ENCODE measurements around the gene DNLZ.
"Not testable (repeated sequence)": the region's sequence is repeated elsewhere in the genome, so short reads cannot be mapped to it uniquely, and the experiment has no call there.

The DNLZ gene

DNA sequence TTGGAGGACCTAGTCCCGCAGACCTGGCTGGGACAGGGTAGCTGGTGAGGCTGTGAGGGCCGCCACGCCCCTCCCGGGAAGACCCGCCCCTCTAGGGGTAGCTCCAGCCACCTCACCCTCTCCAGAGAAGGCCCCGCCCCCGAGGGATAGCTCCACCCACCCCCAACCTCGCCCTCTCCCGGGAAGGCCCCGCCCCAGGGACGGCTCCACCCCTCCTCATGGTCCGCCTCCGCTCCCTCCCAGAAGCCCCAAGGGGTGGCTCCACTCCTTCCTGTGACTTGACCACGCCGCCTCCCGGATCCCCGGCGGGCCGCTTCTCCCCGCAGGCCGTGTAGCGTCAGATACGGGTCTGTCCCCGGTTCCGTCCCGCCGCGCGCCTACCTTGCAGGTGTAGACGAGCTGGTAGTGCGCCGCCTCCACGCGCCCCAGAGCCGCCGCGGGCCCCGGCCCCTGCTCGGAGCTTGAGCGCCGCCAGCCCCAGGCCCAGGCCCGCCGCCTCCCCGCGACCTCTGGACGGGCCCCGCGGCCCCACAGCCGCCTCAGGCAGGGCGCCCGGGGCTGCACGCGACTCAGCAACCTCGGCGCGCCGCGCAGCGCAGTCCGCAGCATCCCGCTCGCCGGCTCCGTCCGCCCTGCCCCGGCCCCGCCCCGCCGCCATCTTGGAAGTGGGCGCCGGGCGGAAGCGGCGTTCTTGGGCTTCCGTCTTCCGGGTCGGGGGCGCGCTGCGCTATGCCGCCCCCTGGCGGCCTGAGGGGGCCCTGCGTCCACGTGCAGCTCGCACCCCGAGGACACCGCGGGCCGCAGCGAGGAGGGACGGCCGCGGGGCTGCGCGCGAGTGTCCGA, at the start of gene DNLZ:
TSS of gene DNLZ (minus strand) at position 639 of the 843 bp plus-strand sequence. CDS start at position 609, 30 bp downstream.
- peak; percentile 94 for DNase-seq (ENCODE audit: low spot score)

GRCh38 chr9:136412962-136413361, 49.4 kb upstream of the DNLZ start:
- DNase-seq (ENCODE audit: low spot score) = no peak

DNA sequence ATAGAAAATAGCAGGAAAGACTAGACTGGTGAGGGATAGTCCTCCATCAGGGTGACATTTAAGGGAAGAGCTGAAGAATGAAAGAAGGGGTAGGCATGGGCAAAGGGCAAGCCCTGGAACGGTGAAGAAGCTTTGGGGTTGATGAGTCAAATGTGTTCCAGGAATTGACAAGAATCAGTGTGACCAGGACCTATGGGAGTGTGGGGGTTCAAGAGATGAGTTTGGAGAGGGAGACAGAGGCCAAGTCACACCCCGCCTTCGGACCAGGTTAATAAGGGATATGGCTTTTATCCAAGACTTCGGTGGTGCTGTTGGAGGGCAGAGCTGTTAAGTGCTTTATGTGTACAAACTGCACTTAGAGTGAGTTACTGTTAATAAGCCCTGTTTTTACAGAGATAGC, 47.8 kb upstream of the DNLZ start:
- no peak for DNase-seq (ENCODE audit: low spot score)

DNA sequence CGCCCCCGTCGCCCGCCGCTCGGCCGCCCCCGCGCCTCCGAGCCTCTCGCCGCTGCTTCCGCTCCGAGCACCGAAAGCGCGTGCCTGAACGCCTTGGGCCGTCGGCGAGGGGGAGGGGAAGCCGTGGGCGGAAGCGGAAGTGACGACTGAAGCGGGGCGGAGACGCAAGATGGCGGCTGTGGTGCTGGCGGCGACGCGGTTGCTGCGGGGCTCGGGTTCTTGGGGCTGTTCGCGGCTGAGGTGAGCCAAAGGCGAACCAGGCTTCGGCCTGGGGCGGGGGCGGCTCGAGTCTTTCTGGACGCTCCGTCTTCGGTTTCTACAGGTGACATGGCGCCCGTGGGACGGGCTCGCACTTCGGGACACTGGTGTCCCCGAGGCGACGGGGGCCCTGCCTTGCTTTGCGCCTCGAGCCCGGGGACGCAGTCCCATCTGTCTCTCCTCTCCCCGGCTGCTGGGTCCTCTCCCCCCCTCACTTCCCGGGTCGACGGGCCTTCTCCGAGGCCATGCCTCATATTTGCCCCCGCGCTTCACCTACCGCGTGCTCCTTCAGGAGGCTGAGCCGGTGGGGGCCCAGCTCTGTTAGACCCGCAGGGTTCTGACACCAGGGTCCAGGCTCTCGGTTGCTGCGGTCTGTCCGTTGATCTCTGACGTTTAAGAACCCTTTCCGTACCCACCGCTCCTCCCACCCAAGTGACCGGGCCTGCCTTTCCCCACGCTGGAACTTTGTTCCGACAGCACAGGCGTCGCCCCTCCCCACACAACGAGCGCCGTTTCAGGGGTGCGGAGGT, 47.1 kb upstream of the DNLZ start, which contains the start of the genes ENTR1 and PMPCA:
TSS of gene ENTR1 (minus strand) at position 115 of the 788 bp plus-strand sequence. CDS start 217 bp downstream, outside the sequence.
TSS of gene PMPCA (plus strand) at position 159 of the 788 bp plus-strand sequence. CDS start at position 170, 11 bp downstream.
- DNase-seq (ENCODE audit: low spot score) = peak; percentile 89

DNA sequence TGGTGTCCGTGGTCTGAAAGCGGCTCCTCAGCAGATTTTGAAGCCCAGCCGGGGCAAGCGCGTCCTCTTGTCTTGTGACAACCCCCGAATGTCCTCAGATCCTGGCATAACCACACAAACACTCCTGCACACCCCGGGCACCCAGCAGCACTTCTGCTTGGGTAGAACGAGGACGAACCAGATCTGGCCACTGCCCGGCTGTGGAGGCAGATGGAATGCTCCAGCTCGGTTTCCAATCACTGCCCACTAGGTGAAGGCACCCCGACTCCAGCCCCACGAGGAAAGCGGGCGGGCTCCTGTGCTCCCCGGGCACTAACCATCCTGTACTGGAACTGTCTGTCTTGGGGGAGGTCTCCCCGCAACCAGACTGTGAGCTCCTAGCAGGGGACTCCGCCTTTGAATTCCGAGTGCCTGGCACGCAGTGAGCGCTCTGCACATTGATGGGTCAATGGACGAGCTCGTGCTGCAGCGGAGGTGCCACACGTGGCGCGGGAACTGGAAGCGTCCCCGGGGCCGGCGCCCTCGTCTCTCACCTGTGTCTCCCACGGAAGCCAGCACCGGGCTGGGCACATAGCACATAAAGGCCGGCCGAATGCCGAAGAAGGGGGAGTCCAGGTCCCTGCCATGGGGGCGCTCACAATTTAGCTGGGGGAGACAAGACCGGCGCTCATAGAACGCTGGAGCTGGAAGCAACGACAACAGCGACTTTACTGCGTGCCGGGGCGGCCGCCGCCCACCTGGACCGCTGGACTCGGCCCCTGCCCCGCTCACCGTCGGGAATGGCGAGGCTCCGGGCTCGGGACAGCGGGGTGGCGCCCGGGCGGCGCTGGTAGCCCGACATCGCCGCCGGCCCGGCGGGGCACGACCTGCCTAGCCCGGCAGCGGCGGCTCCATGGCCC, 46.3 kb upstream of the DNLZ start:
- no peak for DNase-seq (ENCODE audit: low spot score)

- no peak for DNase-seq (ENCODE audit: low spot score)
Measured at GRCh38 chr9:136407911-136408310, 44.4 kb upstream of the DNLZ start.

DNA sequence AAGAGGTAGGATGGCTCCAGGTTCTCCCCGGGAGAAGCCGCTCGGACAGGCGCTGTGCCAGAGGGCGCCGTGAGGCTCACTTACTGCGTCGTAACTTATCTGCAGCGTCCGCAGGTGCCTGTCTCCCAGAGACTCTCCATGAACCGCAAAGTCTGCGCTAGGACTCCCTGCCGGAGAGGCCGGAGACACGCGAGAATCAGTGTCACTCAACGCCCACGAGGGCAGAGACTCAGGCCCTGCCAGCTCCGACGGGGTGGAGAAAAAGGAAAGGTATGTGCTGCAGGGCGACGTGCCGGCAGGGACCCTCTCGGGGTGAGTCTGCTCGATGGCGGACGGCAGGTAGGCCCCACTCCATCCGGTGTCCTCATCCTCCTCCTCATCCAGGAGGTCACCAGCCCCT, 43.5 kb upstream of the DNLZ start:
- not testable (repeated sequence) for DNase-seq (ENCODE audit: low spot score)

DNA sequence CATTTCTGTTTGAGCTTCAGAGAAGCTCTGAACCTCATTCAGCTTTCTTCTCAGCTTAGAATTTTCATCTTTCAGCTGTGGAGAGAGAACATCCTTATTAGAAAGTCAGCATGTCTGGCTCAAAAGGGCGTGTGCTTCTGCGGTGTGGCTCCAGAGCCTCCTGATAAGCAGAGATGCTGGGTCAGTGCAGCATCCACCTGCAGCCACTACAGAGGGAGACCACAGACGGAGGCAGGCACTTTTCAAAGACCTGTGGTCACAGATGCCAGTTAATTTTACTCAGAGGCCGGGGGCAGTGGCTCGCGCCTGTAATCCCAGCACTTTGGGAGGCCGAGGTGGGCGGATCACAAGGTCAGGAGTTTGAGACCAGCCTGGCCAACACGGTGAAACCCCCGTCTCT, 42.4 kb upstream of the DNLZ start:
- not testable (repeated sequence) for DNase-seq (ENCODE audit: low spot score)

GRCh38 chr9:136405481-136405880, 41.9 kb upstream of the DNLZ start:
- DNase-seq (ENCODE audit: low spot score) = no peak

DNA sequence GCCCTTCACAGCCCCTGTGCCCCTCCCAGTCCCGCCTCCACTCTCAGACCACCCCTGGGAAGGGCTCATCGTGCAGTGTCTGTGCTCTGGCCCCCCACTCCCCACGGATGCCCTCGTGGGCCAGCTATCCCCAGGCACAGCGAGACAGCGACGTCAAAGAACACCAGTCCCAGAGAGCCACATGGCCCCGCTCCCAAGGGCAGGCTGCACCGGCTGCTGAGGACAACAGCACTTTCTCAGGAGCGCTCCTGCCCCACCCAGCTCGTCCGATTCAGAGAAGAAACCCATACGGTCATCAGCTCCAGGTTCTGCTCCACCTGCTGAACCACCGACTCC, 41.2 kb upstream of the DNLZ start:
- DNase-seq (ENCODE audit: low spot score) = no peak

- DNase-seq (ENCODE audit: low spot score) = no peak
Measured at GRCh38 chr9:136403915-136404800, 40.6 kb upstream of the DNLZ start.

GRCh38 chr9:136403538-136403914, 40.0 kb upstream of the DNLZ start:
- no peak for DNase-seq (ENCODE audit: low spot score)

DNA sequence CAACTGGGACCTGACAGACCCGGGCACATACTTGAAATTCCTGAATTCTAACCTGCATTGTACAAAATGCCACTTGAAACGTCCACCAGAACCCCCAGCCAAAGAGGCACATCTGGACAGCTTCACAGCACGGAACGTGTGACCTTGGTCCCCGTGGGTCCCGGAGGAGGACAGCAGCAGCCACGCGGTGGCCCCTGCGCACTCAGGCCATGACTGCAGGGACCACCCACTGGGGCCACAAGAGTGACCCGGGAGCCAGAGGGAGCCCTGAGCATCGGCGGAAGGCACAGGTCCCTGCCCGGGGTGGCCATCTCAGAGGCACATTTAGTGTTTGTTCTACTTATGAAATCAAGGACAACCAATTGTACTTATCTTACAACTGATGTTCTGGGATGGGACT, 38.5 kb upstream of the DNLZ start:
- no peak for DNase-seq (ENCODE audit: low spot score)

DNA sequence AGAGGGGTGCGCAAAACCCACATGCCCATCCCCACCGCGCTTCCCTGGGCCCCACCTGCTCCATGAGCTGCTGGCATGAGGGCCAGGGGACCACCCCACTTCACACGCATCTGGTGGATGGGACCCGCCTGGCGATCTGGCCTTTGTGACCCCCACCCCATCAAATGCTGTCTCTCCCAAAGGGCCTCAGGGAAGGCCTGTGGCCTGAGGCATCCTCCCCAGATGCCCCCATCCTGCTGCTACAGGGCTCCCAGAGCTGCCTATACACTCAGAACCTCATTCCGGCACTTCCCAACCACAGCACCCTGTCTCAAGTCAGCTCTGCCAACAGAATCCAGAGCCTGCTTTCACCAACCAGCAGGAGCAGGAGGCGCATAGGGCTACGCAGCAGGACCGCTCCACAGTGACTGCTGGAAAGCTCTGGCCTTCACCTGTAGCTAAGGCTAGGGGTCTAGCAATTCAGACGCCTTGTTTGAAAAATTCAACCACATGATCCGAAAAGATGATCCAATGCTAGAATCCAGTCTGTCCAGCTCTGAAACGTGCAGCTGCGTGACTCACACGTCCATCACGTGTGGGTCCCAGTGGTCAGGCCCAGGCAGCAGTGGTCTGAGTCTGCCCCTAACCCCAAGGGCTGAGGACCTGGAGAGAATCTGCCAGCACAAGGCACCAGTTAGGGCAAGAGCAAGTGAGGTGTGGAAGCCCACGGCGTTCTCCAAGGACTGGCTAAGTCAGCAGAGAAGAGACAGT, 37.8 kb upstream of the DNLZ start:
- no peak for DNase-seq (ENCODE audit: low spot score)

GRCh38 chr9:136400038-136400834, 36.7 kb upstream of the DNLZ start, which contains the start of gene SNAPC4:
SNAPC4 (minus strand) TSS chr9:136400170; CDS start chr9:136398428, 1,742 bp downstream.
- DNase-seq (ENCODE audit: low spot score) = peak; percentile 86

DNA sequence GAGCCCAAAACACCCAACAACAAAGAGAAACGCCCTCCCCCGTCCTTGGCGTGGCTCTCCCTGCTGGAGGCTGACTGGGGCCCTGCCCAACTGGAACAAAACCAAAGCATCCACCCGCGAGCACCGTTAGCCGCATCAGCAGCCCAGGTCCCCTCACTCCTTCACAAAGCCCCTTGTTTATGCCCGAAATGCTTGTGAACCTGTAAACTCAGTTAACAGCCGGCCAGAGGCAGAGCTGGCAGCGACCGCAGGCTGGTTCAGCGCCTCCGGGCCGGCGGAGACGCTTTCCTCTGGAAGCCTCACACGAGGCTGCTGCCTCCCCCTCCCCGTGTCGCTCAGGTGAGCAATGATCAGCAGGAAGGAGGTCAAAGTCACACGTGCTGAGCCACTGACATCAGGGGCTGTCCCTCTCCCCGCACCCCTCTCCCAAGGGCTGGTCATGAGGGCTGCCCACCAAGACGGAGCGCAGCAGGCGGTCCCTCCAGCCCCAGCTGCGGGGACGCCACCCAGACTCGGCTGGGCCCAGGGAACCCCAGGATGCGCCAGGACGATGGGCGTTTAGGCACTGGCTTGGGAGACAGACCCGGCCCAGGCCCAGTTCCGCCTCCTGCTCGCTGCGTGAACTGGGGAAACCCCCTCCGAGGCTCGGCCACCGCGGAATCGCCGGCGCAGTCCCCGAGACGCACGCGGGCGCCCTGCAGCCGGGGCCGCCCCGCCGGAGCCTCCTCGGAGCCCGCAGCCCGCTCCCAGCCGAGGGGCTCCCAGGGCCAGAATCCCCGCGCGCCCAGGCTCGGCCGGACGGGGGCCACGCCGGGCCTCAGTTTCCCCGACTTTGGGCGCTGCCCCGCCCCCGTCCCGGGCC, 35.9 kb upstream of the DNLZ start:
- DNase-seq (ENCODE audit: low spot score) = no peak

DNA sequence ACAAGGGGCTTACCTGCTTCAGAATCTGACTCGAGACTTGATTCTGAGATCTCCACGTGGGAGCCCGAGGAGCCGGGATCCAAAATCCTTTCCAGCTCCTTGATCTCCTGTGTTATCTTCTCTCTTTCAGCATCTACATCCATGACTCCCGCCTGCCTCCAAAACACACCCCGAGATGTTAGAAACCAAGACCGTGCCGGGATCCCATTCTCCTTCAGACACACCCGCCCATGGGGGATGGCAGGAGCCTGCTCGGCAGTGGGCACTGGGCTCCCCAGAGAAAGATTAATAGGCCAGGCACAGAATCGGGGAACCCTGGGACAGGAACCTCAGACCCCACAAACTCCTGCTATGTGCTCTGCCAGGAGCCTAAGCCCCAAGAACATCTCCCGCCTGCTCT, 34.7 kb upstream of the DNLZ start:
- DNase-seq (ENCODE audit: low spot score) = no peak

- no peak for DNase-seq (ENCODE audit: low spot score)
Measured at GRCh38 chr9:136397643-136398042, 34.1 kb upstream of the DNLZ start.

DNA sequence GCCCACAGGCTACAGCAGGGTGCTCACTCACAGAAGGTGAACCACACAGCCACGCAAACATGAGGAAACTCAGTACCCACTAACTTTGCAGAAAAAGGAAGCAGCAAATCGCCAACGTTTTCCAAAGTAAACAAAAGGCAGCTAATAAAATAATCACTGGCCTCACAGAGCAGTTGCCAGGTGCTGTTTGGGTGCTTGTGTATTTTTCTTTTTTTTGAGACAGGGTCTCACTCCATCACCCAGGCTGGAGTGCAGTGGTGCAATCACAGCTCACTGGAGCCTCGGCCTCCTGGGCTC, 32.6 kb upstream of the DNLZ start:
- no peak for DNase-seq (ENCODE audit: low spot score)
